ENCODE results near the gene MTIF3.

DNA sequence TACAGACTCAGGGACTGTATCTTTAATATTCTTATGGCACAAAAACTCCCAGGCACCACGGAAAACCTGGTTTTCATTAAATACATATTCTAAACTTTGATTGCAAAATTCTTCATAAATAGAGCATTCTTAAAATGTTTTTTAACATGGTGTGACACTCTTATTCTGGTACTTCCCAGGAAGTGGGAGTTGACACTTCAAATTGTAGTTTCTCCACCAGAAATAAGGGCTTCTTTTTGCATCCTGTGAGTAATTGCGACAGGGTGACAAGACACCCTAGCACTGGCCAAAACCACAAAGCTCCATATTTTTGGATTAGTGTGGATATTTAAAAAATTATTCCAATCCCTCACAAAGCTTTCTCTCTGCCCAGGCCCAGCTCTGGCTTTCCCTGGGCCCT lies 43.6 kb upstream of the MTIF3 start:
- TF ChIP-seq REPIN1 (tag by site-specific recombination; IDR thresholded peaks at IDR 0.05; ENCODE audit: low read depth) (no peak), ZNF350 (tag by site-specific recombination; IDR thresholded peaks at IDR 0.05) (no peak), ZNF521 (tag by site-specific recombination; IDR thresholded peaks at IDR 0.05) (no peak), ZSCAN18 (tag by site-specific recombination; IDR thresholded peaks at IDR 0.05) (no peak), ZNF514 (tag by site-specific recombination; IDR thresholded peaks at IDR 0.05) (no peak)
- TF ChIP-seq, protein P1, sequence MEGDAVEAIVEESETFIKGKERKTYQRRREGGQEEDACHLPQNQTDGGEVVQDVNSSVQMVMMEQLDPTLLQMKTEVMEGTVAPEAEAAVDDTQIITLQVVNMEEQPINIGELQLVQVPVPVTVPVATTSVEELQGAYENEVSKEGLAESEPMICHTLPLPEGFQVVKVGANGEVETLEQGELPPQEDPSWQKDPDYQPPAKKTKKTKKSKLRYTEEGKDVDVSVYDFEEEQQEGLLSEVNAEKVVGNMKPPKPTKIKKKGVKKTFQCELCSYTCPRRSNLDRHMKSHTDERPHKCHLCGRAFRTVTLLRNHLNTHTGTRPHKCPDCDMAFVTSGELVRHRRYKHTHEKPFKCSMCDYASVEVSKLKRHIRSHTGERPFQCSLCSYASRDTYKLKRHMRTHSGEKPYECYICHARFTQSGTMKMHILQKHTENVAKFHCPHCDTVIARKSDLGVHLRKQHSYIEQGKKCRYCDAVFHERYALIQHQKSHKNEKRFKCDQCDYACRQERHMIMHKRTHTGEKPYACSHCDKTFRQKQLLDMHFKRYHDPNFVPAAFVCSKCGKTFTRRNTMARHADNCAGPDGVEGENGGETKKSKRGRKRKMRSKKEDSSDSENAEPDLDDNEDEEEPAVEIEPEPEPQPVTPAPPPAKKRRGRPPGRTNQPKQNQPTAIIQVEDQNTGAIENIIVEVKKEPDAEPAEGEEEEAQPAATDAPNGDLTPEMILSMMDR (tag by site-specific recombination; IDR thresholded peaks at IDR 0.05), result no peak
